HEK293 (cell line): ENCODE measurements around the gene OR4B1.

Experiments used
- HOXD13 ChIP-seq: sonication (generic); formaldehyde crosslinking; IDR thresholded peaks from 2 replicates; pipeline ENCODE4 v1.8.0; 2022; ENCODE audit warnings: missing genetic modification reagents, borderline replicate concordance
- SETDB1 ChIP-seq: IDR thresholded peaks from one replicate; pipeline ENCODE4 v1.6.1; 2017; ENCODE audit warnings: mild to moderate bottlenecking, low read length, moderate library complexity, mixed read lengths; ENCODE audit not compliant: insufficient read length
- YY1 ChIP-seq: fragments of 450-650 bp; formaldehyde crosslinking; IDR thresholded peaks from 2 replicates; pipeline ENCODE4 v1.5.1; 2018; ENCODE audit warnings: missing biosample characterization, missing genetic modification characterization
- ZNF239 ChIP-seq: fragments of 450-650 bp; formaldehyde crosslinking; IDR thresholded peaks from 2 replicates; pipeline ENCODE4 v1.5.1; 2016; ENCODE audit warnings: missing biosample characterization, missing genetic modification characterization
- ZNF274 ChIP-seq, 2 experiments: fragments of 200-500 bp in 1 of 2; fragments of 450-650 bp in 1 of 2; sonication (Bioruptor generic) in 1 of 2; formaldehyde crosslinking in 1 of 2; IDR thresholded peaks; 2 replicates each; pipeline versions ENCODE4 v1.5.1 to v1.6.1; 2014 to 2016; ENCODE audit warnings: borderline replicate concordance in 1 of 2, inconsistent platforms in 1 of 2, low read length in 1 of 2, missing biosample characterization in 1 of 2, missing genetic modification characterization in 1 of 2
- ZNF416 ChIP-seq: fragments of 450-650 bp; formaldehyde crosslinking; IDR thresholded peaks from 2 replicates; pipeline ENCODE4 v1.5.1; 2016; ENCODE audit warnings: missing biosample characterization, missing genetic modification characterization
- ZNF423 ChIP-seq: fragments of 450-650 bp; formaldehyde crosslinking; IDR thresholded peaks from 2 replicates; pipeline ENCODE4 v1.5.1; 2016; ENCODE audit warnings: missing biosample characterization, missing genetic modification characterization
- TF ChIP-seq, protein P1 (sequence below): fragments of 450-650 bp; formaldehyde crosslinking; IDR thresholded peaks from 2 replicates; pipeline ENCODE4 v1.5.1; 2017; ENCODE audit warnings: missing biosample characterization, missing genetic modification characterization
- TF ChIP-seq, protein P2 (sequence below): fragments of 450-650 bp; formaldehyde crosslinking; IDR thresholded peaks from 2 replicates; pipeline ENCODE4 v1.5.1; 2016; ENCODE audit warnings: missing biosample characterization, missing genetic modification characterization
- TF ChIP-seq, protein P3 (sequence below): fragments of 450-650 bp; formaldehyde crosslinking; IDR thresholded peaks from 2 replicates; pipeline ENCODE4 v1.5.1; 2016; ENCODE audit warnings: missing biosample characterization, missing genetic modification characterization

DNA sequence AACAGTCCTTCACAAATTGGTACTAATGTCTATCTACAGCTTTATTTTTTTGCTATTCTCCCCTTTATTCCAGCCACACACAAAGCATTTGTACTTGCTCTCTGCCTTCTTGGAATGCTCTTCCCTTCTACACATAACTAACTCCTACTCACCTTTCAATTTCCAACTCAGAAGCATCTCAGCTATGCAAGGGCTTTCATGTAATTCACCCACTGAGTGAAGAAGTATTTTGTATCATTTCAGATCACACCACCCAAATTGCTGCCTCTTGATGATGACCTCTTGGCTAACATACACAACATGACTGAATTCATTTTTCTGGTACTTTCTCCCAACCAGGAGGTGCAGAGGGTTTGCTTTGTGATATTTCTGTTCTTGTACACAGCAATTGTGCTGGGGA is 28.2 kb downstream of the OR4B1 start, which contains the start of gene OR4X2:
- TF ChIP-seq, protein P1, sequence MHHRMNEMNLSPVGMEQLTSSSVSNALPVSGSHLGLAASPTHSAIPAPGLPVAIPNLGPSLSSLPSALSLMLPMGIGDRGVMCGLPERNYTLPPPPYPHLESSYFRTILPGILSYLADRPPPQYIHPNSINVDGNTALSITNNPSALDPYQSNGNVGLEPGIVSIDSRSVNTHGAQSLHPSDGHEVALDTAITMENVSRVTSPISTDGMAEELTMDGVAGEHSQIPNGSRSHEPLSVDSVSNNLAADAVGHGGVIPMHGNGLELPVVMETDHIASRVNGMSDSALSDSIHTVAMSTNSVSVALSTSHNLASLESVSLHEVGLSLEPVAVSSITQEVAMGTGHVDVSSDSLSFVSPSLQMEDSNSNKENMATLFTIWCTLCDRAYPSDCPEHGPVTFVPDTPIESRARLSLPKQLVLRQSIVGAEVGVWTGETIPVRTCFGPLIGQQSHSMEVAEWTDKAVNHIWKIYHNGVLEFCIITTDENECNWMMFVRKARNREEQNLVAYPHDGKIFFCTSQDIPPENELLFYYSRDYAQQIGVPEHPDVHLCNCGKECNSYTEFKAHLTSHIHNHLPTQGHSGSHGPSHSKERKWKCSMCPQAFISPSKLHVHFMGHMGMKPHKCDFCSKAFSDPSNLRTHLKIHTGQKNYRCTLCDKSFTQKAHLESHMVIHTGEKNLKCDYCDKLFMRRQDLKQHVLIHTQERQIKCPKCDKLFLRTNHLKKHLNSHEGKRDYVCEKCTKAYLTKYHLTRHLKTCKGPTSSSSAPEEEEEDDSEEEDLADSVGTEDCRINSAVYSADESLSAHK (tag by site-specific recombination), result no peak
- TF ChIP-seq YY1, result no peak
- TF ChIP-seq, protein P2, sequence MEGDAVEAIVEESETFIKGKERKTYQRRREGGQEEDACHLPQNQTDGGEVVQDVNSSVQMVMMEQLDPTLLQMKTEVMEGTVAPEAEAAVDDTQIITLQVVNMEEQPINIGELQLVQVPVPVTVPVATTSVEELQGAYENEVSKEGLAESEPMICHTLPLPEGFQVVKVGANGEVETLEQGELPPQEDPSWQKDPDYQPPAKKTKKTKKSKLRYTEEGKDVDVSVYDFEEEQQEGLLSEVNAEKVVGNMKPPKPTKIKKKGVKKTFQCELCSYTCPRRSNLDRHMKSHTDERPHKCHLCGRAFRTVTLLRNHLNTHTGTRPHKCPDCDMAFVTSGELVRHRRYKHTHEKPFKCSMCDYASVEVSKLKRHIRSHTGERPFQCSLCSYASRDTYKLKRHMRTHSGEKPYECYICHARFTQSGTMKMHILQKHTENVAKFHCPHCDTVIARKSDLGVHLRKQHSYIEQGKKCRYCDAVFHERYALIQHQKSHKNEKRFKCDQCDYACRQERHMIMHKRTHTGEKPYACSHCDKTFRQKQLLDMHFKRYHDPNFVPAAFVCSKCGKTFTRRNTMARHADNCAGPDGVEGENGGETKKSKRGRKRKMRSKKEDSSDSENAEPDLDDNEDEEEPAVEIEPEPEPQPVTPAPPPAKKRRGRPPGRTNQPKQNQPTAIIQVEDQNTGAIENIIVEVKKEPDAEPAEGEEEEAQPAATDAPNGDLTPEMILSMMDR (tag by site-specific recombination), result no peak
- TF ChIP-seq ZNF274 (IDR thresholded peaks at IDR 0.05; ENCODE audit: low read length), result no peak
- TF ChIP-seq ZNF274 (tag by site-specific recombination; IDR thresholded peaks at IDR 0.05; ENCODE audit: borderline replicate concordance), result no peak
- TF ChIP-seq ZNF239 (tag by site-specific recombination), result no peak
- TF ChIP-seq, protein P3, sequence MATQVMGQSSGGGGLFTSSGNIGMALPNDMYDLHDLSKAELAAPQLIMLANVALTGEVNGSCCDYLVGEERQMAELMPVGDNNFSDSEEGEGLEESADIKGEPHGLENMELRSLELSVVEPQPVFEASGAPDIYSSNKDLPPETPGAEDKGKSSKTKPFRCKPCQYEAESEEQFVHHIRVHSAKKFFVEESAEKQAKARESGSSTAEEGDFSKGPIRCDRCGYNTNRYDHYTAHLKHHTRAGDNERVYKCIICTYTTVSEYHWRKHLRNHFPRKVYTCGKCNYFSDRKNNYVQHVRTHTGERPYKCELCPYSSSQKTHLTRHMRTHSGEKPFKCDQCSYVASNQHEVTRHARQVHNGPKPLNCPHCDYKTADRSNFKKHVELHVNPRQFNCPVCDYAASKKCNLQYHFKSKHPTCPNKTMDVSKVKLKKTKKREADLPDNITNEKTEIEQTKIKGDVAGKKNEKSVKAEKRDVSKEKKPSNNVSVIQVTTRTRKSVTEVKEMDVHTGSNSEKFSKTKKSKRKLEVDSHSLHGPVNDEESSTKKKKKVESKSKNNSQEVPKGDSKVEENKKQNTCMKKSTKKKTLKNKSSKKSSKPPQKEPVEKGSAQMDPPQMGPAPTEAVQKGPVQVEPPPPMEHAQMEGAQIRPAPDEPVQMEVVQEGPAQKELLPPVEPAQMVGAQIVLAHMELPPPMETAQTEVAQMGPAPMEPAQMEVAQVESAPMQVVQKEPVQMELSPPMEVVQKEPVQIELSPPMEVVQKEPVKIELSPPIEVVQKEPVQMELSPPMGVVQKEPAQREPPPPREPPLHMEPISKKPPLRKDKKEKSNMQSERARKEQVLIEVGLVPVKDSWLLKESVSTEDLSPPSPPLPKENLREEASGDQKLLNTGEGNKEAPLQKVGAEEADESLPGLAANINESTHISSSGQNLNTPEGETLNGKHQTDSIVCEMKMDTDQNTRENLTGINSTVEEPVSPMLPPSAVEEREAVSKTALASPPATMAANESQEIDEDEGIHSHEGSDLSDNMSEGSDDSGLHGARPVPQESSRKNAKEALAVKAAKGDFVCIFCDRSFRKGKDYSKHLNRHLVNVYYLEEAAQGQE, result no peak
- TF ChIP-seq ZNF423 (tag by site-specific recombination), result no peak
- TF ChIP-seq HOXD13 (CRISPR knock-in tag), result no peak
- TF ChIP-seq SETDB1, result no peak
- TF ChIP-seq ZNF416 (tag by site-specific recombination), result no peak
